HEK293 (cell line): ENCODE data around the gene ZNF146.

Source experiments
- CTCF ChIP-seq: fragments of 450-650 bp; formaldehyde crosslinking; IDR thresholded peaks from 2 replicates; pipeline ENCODE4 v1.5.1; 2016; ENCODE audit warnings: missing biosample characterization, missing genetic modification characterization
- KLF9 ChIP-seq: fragments of 450-650 bp; formaldehyde crosslinking; IDR thresholded peaks from 2 replicates; pipeline ENCODE4 v1.5.1; 2016; ENCODE audit warnings: missing biosample characterization, missing genetic modification characterization, low read depth

- TF ChIP-seq CTCF (tag by site-specific recombination) = no peak
- no peak for TF ChIP-seq KLF9
These were observed 51.0 kb downstream of the ZNF146 start for GRCh38 chr19:36265856-36266374.
